SK-N-SH (cell line): Measurements from ENCODE around the gene EHD1. TPM values are rescaled to one million over a fixed set of nuclear protein-coding genes. Genes with fewer than 3 reads are reported as not detected.

Experiments
- CTCF ChIA-PET: fragments of 300-600, 350-600 bp; formaldehyde crosslinking; extraction: SDS; loops from one replicate; lab custom pipeline; 2021; lab: Yijun Ruan, JAX
- POLR2A ChIA-PET: fragments of 350-600 bp; sonication (Branson Sonifier 250); formaldehyde crosslinking; extraction: SDS; loops from one replicate; lab custom pipeline; 2020; ENCODE audit warnings: antibody characterized with exemption, inconsistent platforms; lab: Yijun Ruan, JAX
- DNase-seq: peaks from one replicate; pipeline ENCODE4 v3.0.0; 2012
- H2AFZ ChIP-seq: fragments of 200-600 bp; sonication (generic); 2 replicates; pipeline ENCODE4 v1.8.1; 2016; ENCODE audit warnings: antibody characterized with exemption, mild to moderate bottlenecking, low read depth
- H3F3A ChIP-seq: fragments of 200-600 bp; sonication (generic); replicated peaks from 2 replicates; pipeline ENCODE3; 2016; ENCODE audit warnings: antibody characterized with exemption, mild to moderate bottlenecking; ENCODE audit not compliant: insufficient read depth
- H3K27ac ChIP-seq, 2 experiments: fragments of 200-500 bp in 1 of 2; fragments of 200-600 bp in 1 of 2; sonication (Bioruptor generic) in 1 of 2; sonication (generic), shearing (Covaris generic) in 1 of 2; 2 replicates each; pipeline versions ENCODE4 v1.5.1 to v1.6.1; 2014 to 2016; ENCODE audit warnings: low read depth in 2 of 2, inconsistent platforms in 1 of 2, low read length in 1 of 2, mild to moderate bottlenecking in 1 of 2, mixed read lengths in 1 of 2
- H3K27me3 ChIP-seq: fragments of 200-600 bp; sonication (generic), shearing (Covaris generic); 2 replicates; pipeline ENCODE4 v1.6.1; 2016; ENCODE audit warnings: mixed run types; ENCODE audit not compliant: insufficient read depth
- H3K36me3 ChIP-seq, 2 experiments: fragments of 200-500 bp in 1 of 2; fragments of 200-600 bp in 1 of 2; sonication (Bioruptor generic) in 1 of 2; sonication (generic) in 1 of 2; replicated peaks in 1 of 2; 2 replicates each; pipeline versions ENCODE3 to v1.5.1; 2014 to 2016; ENCODE audit warnings: low read length in 1 of 2, mild to moderate bottlenecking in 1 of 2; ENCODE audit not compliant: insufficient read depth in 2 of 2, control insufficient read depth in 1 of 2
- H3K4me1 ChIP-seq, 2 experiments: fragments of 200-500 bp in 1 of 2; fragments of 200-600 bp in 1 of 2; sonication (Bioruptor generic) in 1 of 2; sonication (generic), shearing (Covaris generic) in 1 of 2; 2 replicates each; pipeline versions ENCODE4 v1.5.1 to v1.6.1; 2014 to 2016; ENCODE audit warnings: low read depth in 1 of 2, low read length in 1 of 2, mixed run types in 1 of 2; ENCODE audit not compliant: insufficient read depth in 2 of 2, control insufficient read depth in 1 of 2
- H3K4me2 ChIP-seq: fragments of 200-600 bp; sonication (generic), shearing (Covaris generic); 2 replicates; pipeline ENCODE4 v1.6.1; 2017; ENCODE audit warnings: mixed run types
- H3K4me3 ChIP-seq, 2 experiments: fragments of 200-500 bp in 1 of 2; fragments of 200-600 bp in 1 of 2; sonication (Bioruptor generic) in 1 of 2; sonication (generic), shearing (Covaris generic) in 1 of 2; 2 replicates each; pipeline versions ENCODE4 v1.5.1 to v1.8.1; 2014 to 2016; ENCODE audit warnings: low read depth in 2 of 2, inconsistent platforms in 1 of 2, low read length in 1 of 2, mild to moderate bottlenecking in 1 of 2, mixed read lengths in 1 of 2, moderate library complexity in 1 of 2
- H3K79me2 ChIP-seq: fragments of 200-600 bp; sonication (generic); 2 replicates; pipeline ENCODE4 v1.8.1; 2017; ENCODE audit warnings: mild to moderate bottlenecking; ENCODE audit not compliant: insufficient read depth
- H3K9ac ChIP-seq: fragments of 200-600 bp; sonication (generic); 2 replicates; pipeline ENCODE4 v1.6.1; 2017; ENCODE audit warnings: mixed run types
- H3K9me2 ChIP-seq: fragments of 200-600 bp; sonication (generic); 2 replicates; pipeline ENCODE4 v1.6.1; 2017; ENCODE audit warnings: mixed run types
- H3K9me3 ChIP-seq: fragments of 200-600 bp; sonication (generic); 2 replicates; pipeline ENCODE4 v1.6.1; 2017; ENCODE audit warnings: mixed run types, mild to moderate bottlenecking, moderate library complexity
- H4K20me1 ChIP-seq: fragments of 200-600 bp; sonication (generic); 2 replicates; pipeline ENCODE4 v1.6.1; 2017; ENCODE audit warnings: mild to moderate bottlenecking, mixed run types; ENCODE audit not compliant: insufficient read depth
- CHD2 ChIP-seq: fragments of 150-350 bp; IDR thresholded peaks from 2 replicates; pipeline ENCODE4 v1.6.1; 2018; ENCODE audit warnings: low read length; ENCODE audit not compliant: partially characterized antibody
- ELF1 ChIP-seq: IDR thresholded peaks from 2 replicates; pipeline ENCODE4 v1.4.0; 2012
- EP300 ChIP-seq, 2 experiments: IDR thresholded peaks; 2 replicates each; pipeline versions ENCODE4 v1.4.0 to v1.6.1; 2012; ENCODE audit warnings: borderline replicate concordance in 1 of 2, low read depth in 1 of 2, low read length in 1 of 2
- EZH2phosphoT487 ChIP-seq: fragments of 200-600 bp; sonication (generic); IDR thresholded peaks from 2 replicates; pipeline ENCODE4 v1.6.1; 2017; ENCODE audit warnings: low read depth, mixed run types, mild to moderate bottlenecking, antibody characterized with exemption, moderate library complexity, borderline replicate concordance
- FOSL2 ChIP-seq: IDR thresholded peaks from 2 replicates; pipeline ENCODE4 v1.4.0; 2012; ENCODE audit warnings: low read depth, mild to moderate bottlenecking, moderate library complexity, borderline replicate concordance
- GATA2 ChIP-seq: sonication (generic); formaldehyde crosslinking; IDR thresholded peaks from 2 replicates; pipeline ENCODE4 v1.5.0; 2020; ENCODE audit warnings: mild to moderate bottlenecking, missing genetic modification reagents
- JUND ChIP-seq: IDR thresholded peaks from 2 replicates; pipeline ENCODE4 v1.4.0; 2012
- MXI1 ChIP-seq: IDR thresholded peaks from 2 replicates; pipeline ENCODE4 v1.6.1; 2012; ENCODE audit warnings: mild to moderate bottlenecking, low read depth, low read length, improper control_type of control experiment
- NFIC ChIP-seq: IDR thresholded peaks from 2 replicates; pipeline ENCODE4 v1.4.0; 2012; ENCODE audit warnings: borderline replicate concordance
- RAD21 ChIP-seq: IDR thresholded peaks from 2 replicates; pipeline ENCODE4 v1.6.1; 2012; ENCODE audit warnings: mild to moderate bottlenecking, low read length
- RCOR1 ChIP-seq: fragments of 150-350 bp; IDR thresholded peaks from 2 replicates; pipeline ENCODE4 v1.6.1; 2017; ENCODE audit warnings: antibody characterized with exemption, low read length
- RXRA ChIP-seq: IDR thresholded peaks from 2 replicates; pipeline ENCODE4 v1.4.0; 2012; ENCODE audit warnings: low read depth, mild to moderate bottlenecking, borderline replicate concordance
- SMC3 ChIP-seq: IDR thresholded peaks from 2 replicates; pipeline ENCODE4 v1.6.1; 2012; ENCODE audit warnings: low read depth, low read length, improper control_type of control experiment
- TAF1 ChIP-seq: IDR thresholded peaks from 2 replicates; pipeline ENCODE4 v1.6.1; 2012; ENCODE audit warnings: low read depth, mild to moderate bottlenecking, low read length, moderate library complexity, borderline replicate concordance
- TCF12 ChIP-seq: IDR thresholded peaks from 2 replicates; pipeline ENCODE4 v1.4.0; 2012
- TEAD4 ChIP-seq: IDR thresholded peaks from 2 replicates; pipeline ENCODE4 v1.4.0; 2012; ENCODE audit warnings: mild to moderate bottlenecking, borderline replicate concordance; ENCODE audit not compliant: insufficient read depth
- WGBS: methylation state at CpG from one replicate; pipeline ENCODE4 v1.1.6; 2017; ENCODE audit warnings: low lambda C conversion rate; 5-methylcytosine and 5-hydroxymethylcytosine counted together
- polyA plus RNA-seq, 3 experiments: library from polyadenylated mRNA; depleted of rRNA; stranded (reverse); fragments of >200 nt; gene quantifications; 2 replicates each; pipeline ENCODE4 v1.2.3, GENCODE V29; 2012
- TF ChIP-seq, protein P1 (sequence below): IDR thresholded peaks from 2 replicates; pipeline ENCODE4 v1.4.0; 2012; ENCODE audit warnings: low read depth, borderline replicate concordance
- TF ChIP-seq, protein P2 (sequence below): fragments of 150-350 bp; IDR thresholded peaks from 2 replicates; pipeline ENCODE4 v1.6.1; 2016; ENCODE audit warnings: mild to moderate bottlenecking, low read depth, low read length
- TF ChIP-seq, protein P3 (sequence below): IDR thresholded peaks from 2 replicates; pipeline ENCODE4 v1.4.0; 2012; ENCODE audit warnings: low read depth
- TF ChIP-seq, protein P4 (sequence below): IDR thresholded peaks from 2 replicates; pipeline ENCODE4 v1.6.1; 2012; ENCODE audit warnings: mild to moderate bottlenecking, low read depth, low read length, moderate library complexity

The EHD1 gene
- polyA plus RNA-seq, 1 of the 3 experiments (the other 2 are of a cell fraction), result 93.3 TPM

DNA sequence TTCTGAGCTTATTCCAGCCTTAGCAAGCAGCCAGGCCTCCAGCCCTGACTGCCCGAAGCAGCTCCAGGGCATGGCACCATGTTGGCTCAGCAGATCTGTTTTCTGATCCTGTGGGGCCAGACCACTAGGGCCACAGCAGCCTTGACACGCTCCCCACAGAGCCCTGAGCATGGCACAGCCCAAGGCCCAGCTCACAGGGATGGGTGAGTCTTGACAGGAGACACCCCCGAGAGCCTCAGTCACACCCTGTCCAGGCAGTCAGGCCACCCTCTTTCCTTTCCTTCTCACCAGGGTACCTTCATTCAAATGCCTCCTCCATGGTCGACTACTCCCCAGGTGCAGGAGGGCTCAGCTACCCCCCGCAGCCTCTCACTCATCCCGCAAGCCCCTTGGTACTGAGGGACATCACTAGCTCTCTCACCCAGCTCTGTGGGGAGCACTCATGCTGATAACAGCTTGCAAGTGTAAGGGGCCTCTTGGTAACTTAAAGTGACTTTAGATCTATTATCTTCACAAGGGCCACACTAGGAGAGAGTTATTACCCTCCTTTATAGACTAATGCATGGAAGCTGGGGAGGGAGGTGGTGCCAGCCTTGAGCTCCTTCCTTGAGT, 30.1 kb downstream of the EHD1 start:
- Histone ChIP-seq H3K4me3 (no peak overlapping the region), H3K4me2 (no peak overlapping the region), H3K27ac (no peak overlapping the region), H4K20me1 (no peaks in the 10 kb centered on the region), H3F3A (peaks cover 15% of the 10 kb centered on the region), H3K27me3 (no peaks in the 10 kb centered on the region), H3K36me3 (peaks cover 0 to 1% of the 10 kb centered on the region in 2 experiments), H3K9ac (no peak overlapping the region), H3K79me2 (no peaks in the 10 kb centered on the region), H2AFZ (no peak overlapping the region), H3K9me3 (no peaks in the 10 kb centered on the region), H3K4me1 (peaks cover 0 to 7% of the 10 kb centered on the region in 2 experiments; a peak in 1 of 4 replicates), H3K9me2 (no peaks in the 10 kb centered on the region)
- ChIA-PET CTCF (interaction anchor here (0.6 to 12.8 kb wide), 21 partner anchors 10 to 489 kb away, joined by 3 to 530 read pairs (median 4); partner anchors contain the start of genes EHD1, MEN1, TM7SF2 and ZNHIT2), POLR2A (no interaction called here)
- TF ChIP-seq EZH2phosphoT487 (no peak), MXI1 (no peak), TAF1 (no peak), RCOR1 (no peak), JUND (no peak), TCF12 (no peak), RXRA (no peak)
- TF ChIP-seq, protein P1, sequence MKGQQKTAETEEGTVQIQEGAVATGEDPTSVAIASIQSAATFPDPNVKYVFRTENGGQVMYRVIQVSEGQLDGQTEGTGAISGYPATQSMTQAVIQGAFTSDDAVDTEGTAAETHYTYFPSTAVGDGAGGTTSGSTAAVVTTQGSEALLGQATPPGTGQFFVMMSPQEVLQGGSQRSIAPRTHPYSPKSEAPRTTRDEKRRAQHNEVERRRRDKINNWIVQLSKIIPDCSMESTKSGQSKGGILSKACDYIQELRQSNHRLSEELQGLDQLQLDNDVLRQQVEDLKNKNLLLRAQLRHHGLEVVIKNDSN, result no peak
- TF ChIP-seq, protein P2, sequence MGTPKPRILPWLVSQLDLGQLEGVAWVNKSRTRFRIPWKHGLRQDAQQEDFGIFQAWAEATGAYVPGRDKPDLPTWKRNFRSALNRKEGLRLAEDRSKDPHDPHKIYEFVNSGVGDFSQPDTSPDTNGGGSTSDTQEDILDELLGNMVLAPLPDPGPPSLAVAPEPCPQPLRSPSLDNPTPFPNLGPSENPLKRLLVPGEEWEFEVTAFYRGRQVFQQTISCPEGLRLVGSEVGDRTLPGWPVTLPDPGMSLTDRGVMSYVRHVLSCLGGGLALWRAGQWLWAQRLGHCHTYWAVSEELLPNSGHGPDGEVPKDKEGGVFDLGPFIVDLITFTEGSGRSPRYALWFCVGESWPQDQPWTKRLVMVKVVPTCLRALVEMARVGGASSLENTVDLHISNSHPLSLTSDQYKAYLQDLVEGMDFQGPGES, result no peak
- WGBS, result 91% methylated on average over 6 of the region's 6 CpGs
- DNase-seq, result no peak

GRCh38 chr11:64846998-64847666, 31.3 kb downstream of the EHD1 start:
- CTCF ChIA-PET, result interaction anchor here (0.6 to 12.8 kb wide), 27 partner anchors 9 to 271 kb away, joined by 3 to 530 read pairs (median 4); partner anchors contain the start of genes BATF2, EHD1, PPP2R5B and ZNHIT2
- Histone ChIP-seq H4K20me1 (no peaks in the 10 kb centered on the region), H3K4me3 (peak overlapping the region in 1 of 2 experiments; percentile 39; a peak in 1 of 4 replicates), H3K9me3 (no peaks in the 10 kb centered on the region), H2AFZ (no peak overlapping the region), H3K27ac (no peak overlapping the region), H3K9ac (no peak overlapping the region), H3K9me2 (no peaks in the 10 kb centered on the region), H3K36me3 (no peaks in the 10 kb centered on the region), H3K27me3 (no peaks in the 10 kb centered on the region), H3F3A (peaks cover 15% of the 10 kb centered on the region), H3K4me2 (no peak overlapping the region), H3K79me2 (no peaks in the 10 kb centered on the region), H3K4me1 (peaks cover 5 to 7% of the 10 kb centered on the region in 2 experiments; a peak in 2 of 4 replicates)
- POLR2A ChIA-PET, result no interaction called here
- 42% methylated on average over 6 of the region's 13 CpGs for WGBS
- peak; percentile 97 for DNase-seq
- TF ChIP-seq RAD21 (peak; percentile 95), CHD2 (peak; percentile 60), NFIC (no peak), GATA2 (no peak), TAF1 (no peak), EP300 (IDR thresholded peaks at IDR 0.05; ENCODE audit: borderline replicate concordance in 1 of 2, low read depth in 1 of 2, low read length in 1 of 2) (no peak), TEAD4 (no peak), JUND (no peak), ELF1 (no peak), FOSL2 (no peak), SMC3 (peak; percentile 88)
- TF ChIP-seq, protein P3, sequence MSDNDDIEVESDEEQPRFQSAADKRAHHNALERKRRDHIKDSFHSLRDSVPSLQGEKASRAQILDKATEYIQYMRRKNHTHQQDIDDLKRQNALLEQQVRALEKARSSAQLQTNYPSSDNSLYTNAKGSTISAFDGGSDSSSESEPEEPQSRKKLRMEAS, result 0 out of 2 replicates have a peak, but pooled peaks have one; percentile 32
- TF ChIP-seq, protein P4, sequence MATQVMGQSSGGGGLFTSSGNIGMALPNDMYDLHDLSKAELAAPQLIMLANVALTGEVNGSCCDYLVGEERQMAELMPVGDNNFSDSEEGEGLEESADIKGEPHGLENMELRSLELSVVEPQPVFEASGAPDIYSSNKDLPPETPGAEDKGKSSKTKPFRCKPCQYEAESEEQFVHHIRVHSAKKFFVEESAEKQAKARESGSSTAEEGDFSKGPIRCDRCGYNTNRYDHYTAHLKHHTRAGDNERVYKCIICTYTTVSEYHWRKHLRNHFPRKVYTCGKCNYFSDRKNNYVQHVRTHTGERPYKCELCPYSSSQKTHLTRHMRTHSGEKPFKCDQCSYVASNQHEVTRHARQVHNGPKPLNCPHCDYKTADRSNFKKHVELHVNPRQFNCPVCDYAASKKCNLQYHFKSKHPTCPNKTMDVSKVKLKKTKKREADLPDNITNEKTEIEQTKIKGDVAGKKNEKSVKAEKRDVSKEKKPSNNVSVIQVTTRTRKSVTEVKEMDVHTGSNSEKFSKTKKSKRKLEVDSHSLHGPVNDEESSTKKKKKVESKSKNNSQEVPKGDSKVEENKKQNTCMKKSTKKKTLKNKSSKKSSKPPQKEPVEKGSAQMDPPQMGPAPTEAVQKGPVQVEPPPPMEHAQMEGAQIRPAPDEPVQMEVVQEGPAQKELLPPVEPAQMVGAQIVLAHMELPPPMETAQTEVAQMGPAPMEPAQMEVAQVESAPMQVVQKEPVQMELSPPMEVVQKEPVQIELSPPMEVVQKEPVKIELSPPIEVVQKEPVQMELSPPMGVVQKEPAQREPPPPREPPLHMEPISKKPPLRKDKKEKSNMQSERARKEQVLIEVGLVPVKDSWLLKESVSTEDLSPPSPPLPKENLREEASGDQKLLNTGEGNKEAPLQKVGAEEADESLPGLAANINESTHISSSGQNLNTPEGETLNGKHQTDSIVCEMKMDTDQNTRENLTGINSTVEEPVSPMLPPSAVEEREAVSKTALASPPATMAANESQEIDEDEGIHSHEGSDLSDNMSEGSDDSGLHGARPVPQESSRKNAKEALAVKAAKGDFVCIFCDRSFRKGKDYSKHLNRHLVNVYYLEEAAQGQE, result no peak; the same call in 1 of the 2 replicates
- TF ChIP-seq, protein P1, result no peak
